Globus pallidus (tissue), 1 donor: ENCODE data around the gene IGSF3.

ENCODE experiments used
- DNase-seq: peaks from one replicate; pipeline ENCODE4 v3.0.0-alpha.2; 2015; ENCODE audit warnings: low spot score

Gene IGSF3

GRCh38 chr1:116667575-116668105 is at the start of gene IGSF3:
Gene IGSF3 (minus strand): TSS chr1:116667733. CDS start chr1:116666326, 1,407 bp downstream.
- no peak for DNase-seq

GRCh38 chr1:116717318-116717717 is 49.8 kb upstream of the IGSF3 start:
- no peak for DNase-seq

GRCh38 chr1:116716391-116716790 is 48.9 kb upstream of the IGSF3 start:
- no peak for DNase-seq

- DNase-seq = no peak
These were observed 45.9 kb upstream of the IGSF3 start for GRCh38 chr1:116713474-116713873.

GRCh38 chr1:116712510-116712909 is 45.0 kb upstream of the IGSF3 start:
- DNase-seq = no peak

- no peak for DNase-seq
These were observed 43.8 kb upstream of the IGSF3 start for GRCh38 chr1:116711263-116711840.

- peak; percentile 45 for DNase-seq
These were observed 43.1 kb upstream of the IGSF3 start for GRCh38 chr1:116710420-116711262.

- no peak for DNase-seq
These were observed 42.2 kb upstream of the IGSF3 start for GRCh38 chr1:116709666-116710167.

GRCh38 chr1:116708255-116708900 is 40.8 kb upstream of the IGSF3 start:
- DNase-seq = no peak

GRCh38 chr1:116706841-116707240 is 39.3 kb upstream of the IGSF3 start:
- DNase-seq = no peak

GRCh38 chr1:116706123-116706522 is 38.6 kb upstream of the IGSF3 start:
- DNase-seq = no peak

- DNase-seq = no peak
These were observed 36.7 kb upstream of the IGSF3 start for GRCh38 chr1:116704278-116704677.

GRCh38 chr1:116699605-116700004 is 32.1 kb upstream of the IGSF3 start:
- no peak for DNase-seq

GRCh38 chr1:116698244-116698595 is 30.7 kb upstream of the IGSF3 start:
- DNase-seq = no peak

GRCh38 chr1:116697548-116698243 is 30.2 kb upstream of the IGSF3 start:
- DNase-seq = no peak

- no peak for DNase-seq
These were observed 27.0 kb upstream of the IGSF3 start for GRCh38 chr1:116694524-116694923.

GRCh38 chr1:116693759-116694480 is 26.4 kb upstream of the IGSF3 start:
- DNase-seq = no peak

- no peak for DNase-seq
These were observed 25.3 kb upstream of the IGSF3 start for GRCh38 chr1:116692879-116693278.

GRCh38 chr1:116690849-116691406 is 23.4 kb upstream of the IGSF3 start:
- no peak for DNase-seq

- DNase-seq = no peak
These were observed 22.9 kb upstream of the IGSF3 start for GRCh38 chr1:116690396-116690848.
